GM18526 (cell line): Measurements from ENCODE around the gene CEACAM3.

ENCODE experiments used
- POLR2A ChIP-seq: IDR thresholded peaks from 3 replicates; pipeline ENCODE4 v1.6.1; 2011; ENCODE audit not compliant: insufficient read length; ENCODE audit errors: extremely low read depth

Gene CEACAM3

GRCh38 chr19:41859213-41859617 lies 62.8 kb downstream of the CEACAM3 start:
- no peak for TF ChIP-seq POLR2A

GRCh38 chr19:41859618-41860418 lies 63.4 kb downstream of the CEACAM3 start, which contains the start of gene RPS19:
RPS19 (plus strand) TSS chr19:41860255; CDS start chr19:41860775, 520 bp downstream.
- peak; percentile 96 for TF ChIP-seq POLR2A

DNA sequence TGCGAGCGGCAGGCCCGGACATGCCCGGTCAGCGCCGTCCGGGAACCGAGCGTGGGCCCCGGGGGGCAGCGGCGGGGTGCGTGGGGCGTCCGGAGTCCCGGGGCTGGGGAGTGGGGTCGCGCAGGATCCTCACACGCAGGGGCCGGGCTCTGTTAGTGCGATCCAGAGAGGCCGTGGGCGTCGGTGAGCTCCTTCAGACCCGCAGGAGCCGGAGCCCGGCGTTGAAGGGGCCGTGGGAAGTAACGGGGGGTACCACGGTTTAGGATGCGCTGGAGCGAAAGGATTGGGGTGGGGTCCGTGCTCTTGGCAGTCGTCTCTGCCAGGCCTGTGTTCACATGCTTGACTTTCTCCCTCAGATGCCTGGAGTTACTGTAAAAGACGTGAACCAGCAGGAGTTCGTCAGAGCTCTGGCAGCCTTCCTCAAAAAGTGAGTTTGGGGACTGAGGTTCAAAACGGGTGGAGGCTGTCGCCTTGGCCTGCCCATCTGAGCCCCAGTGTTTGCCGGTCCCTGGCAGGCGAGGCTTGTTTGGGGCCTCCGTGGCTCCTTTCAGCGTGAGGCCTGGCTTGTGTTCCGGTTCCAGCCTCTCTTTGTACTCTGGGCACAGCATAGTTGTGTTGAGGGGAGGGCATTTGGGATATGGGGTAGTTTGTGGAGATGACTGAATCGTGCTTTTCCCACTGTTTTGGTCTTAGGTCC lies 64.2 kb downstream of the CEACAM3 start:
- no peak for TF ChIP-seq POLR2A
